Retinal pigment epithelial cell (primary cell): ENCODE results near the gene SRBD1.

Source experiments
- DNase-seq: peaks from one replicate; pipeline ENCODE4 v3.0.0-alpha.2; 2010; ENCODE audit warnings: low read depth
- H3K4me3 ChIP-seq: 2 replicates; pipeline ENCODE4 v1.5.1; 2011; ENCODE audit warnings: mild to moderate bottlenecking, low read length, control low read depth, moderate library complexity
- CTCF ChIP-seq: conservative IDR thresholded peaks from 2 replicates; pipeline ENCODE4 v1.5.1; 2011; ENCODE audit warnings: low read depth, low read length, control low read depth, inconsistent platforms

The SRBD1 gene

GRCh38 chr2:45649858-45650811, 39.1 kb upstream of the SRBD1 start:
- peak overlapping the region; percentile 78 for H3K4me3 ChIP-seq
- TF ChIP-seq CTCF = no peak
- DNase-seq = no peak

GRCh38 chr2:45649462-45649857, 38.4 kb upstream of the SRBD1 start:
- TF ChIP-seq CTCF = no peak
- DNase-seq = no peak
- peak overlapping the region; percentile 78 for H3K4me3 ChIP-seq

- no peak for TF ChIP-seq CTCF
- DNase-seq = no peak
- no peak overlapping the region for H3K4me3 ChIP-seq
Observed at GRCh38 chr2:45648636-45649035, 37.6 kb upstream of the SRBD1 start.

GRCh38 chr2:45647986-45648520, 37.0 kb upstream of the SRBD1 start:
- DNase-seq = no peak
- no peak for TF ChIP-seq CTCF
- H3K4me3 ChIP-seq = no peak overlapping the region

- TF ChIP-seq CTCF = no peak
- DNase-seq = no peak
- H3K4me3 ChIP-seq = no peak overlapping the region
Observed at GRCh38 chr2:45647356-45647755, 36.3 kb upstream of the SRBD1 start.

- DNase-seq = no peak
- TF ChIP-seq CTCF = no peak
- no peak overlapping the region for H3K4me3 ChIP-seq
Observed at GRCh38 chr2:45646289-45646688, 35.2 kb upstream of the SRBD1 start.
